Stomach (tissue), 9 donors: ENCODE data around the gene OGFOD2. TPM values are rescaled to one million over a fixed set of nuclear protein-coding genes. Genes with fewer than 3 reads are reported as not detected.

Source experiments
- DNase-seq, 2 donors: peaks; one replicate each; pipeline versions ENCODE4 v3.0.0 to v3.0.0-alpha.2; 2013 to 2019
- H3K27ac ChIP-seq, 5 donors: fragments of 200-600 bp in 4 of 5; sonication (generic) in 4 of 5; one replicate each; pipeline ENCODE4 v1.5.1; 2013 to 2019; ENCODE audit warnings: mild to moderate bottlenecking in 1 of 5, moderate library complexity in 1 of 5
- H3K27me3 ChIP-seq, 3 donors: fragments of 200-600 bp; sonication (generic); one replicate each; pipeline ENCODE4 v1.5.1; 2017 to 2019; ENCODE audit warnings: mixed run types in 1 of 3
- H3K36me3 ChIP-seq, 4 donors: fragments of 200-600 bp; sonication (generic); 1 replicate in 3 of 4; 2 replicates in 1 of 4; pipeline ENCODE4 v1.5.1; 2016 to 2019
- H3K4me1 ChIP-seq, 4 donors: fragments of 200-600 bp; sonication (generic); one replicate each; pipeline ENCODE4 v1.5.1; 2016 to 2019
- H3K4me3 ChIP-seq, 4 donors: fragments of 200-600 bp; sonication (generic) in 3 of 4; one replicate each; pipeline ENCODE4 v1.5.1; 2016 to 2019; ENCODE audit warnings: mild to moderate bottlenecking in 1 of 4
- H3K9me3 ChIP-seq, 4 donors: fragments of 200-600 bp; sonication (generic); one replicate each; pipeline ENCODE4 v1.5.1; 2016 to 2019
- EP300 ChIP-seq: sonication (generic); formaldehyde crosslinking; IDR thresholded peaks from one replicate; pipeline ENCODE4 v1.6.1; 2017; ENCODE audit warnings: antibody characterized with exemption
- POLR2A ChIP-seq, 4 donors: fragments of 450-650 bp; IDR thresholded peaks; one replicate each; pipeline ENCODE4 v1.6.1; 2016; ENCODE audit warnings: antibody characterized with exemption in 4 of 4, control low read depth in 2 of 4, mild to moderate bottlenecking in 1 of 4, moderate library complexity in 1 of 4
- POLR2AphosphoS5 ChIP-seq, 3 donors: sonication (generic); formaldehyde crosslinking; IDR thresholded peaks; one replicate each; pipeline ENCODE4 v1.6.1; 2016; ENCODE audit warnings: antibody characterized with exemption in 3 of 3
- WGBS, 5 donors: extraction: QIAGEN DNeasy Blood & Tissue Kit in 3 of 5; methylation state at CpG; one replicate each; pipeline versions ENCODE4 v1.1.5 to v1.1.7; 2013 to 2018; 5-methylcytosine and 5-hydroxymethylcytosine counted together
- intact Hi-C: fragments of 100-400 bp; cut with DNase I; formaldehyde crosslinking; loops from one replicate; pipeline ENCODE4 v1.15.1; 2023; ENCODE audit warnings: low total_unique reads
- polyA plus RNA-seq, 3 donors: library from polyadenylated mRNA; stranded (reverse); fragments of 200-250 nt; gene quantifications; one replicate each; pipeline ENCODE4 v1.2.3, GENCODE V29; 2013
- total RNA-seq, 5 donors: library from RNA; depleted of rRNA; stranded (reverse); fragments of >200 nt; gene quantifications; one replicate each; pipeline versions ENCODE4 v1.1.0 to v1.2.3, GENCODE V29; 2014 to 2016
- TF ChIP-seq, protein P1 (sequence below), 7 experiments: fragments of 450-650 bp in 4 of 7; fragments of 200-600 bp in 3 of 7; sonication (generic) in 3 of 7; IDR thresholded peaks; one replicate each; pipeline ENCODE4 v1.5.1; 2016 to 2019; ENCODE audit warnings: antibody characterized with exemption in 7 of 7, control low read depth in 2 of 7, mild to moderate bottlenecking in 1 of 7
- donor health status: healthy with polysubstance abuse.
- donor health status: Bipolar disorder and iron deficiency.
- donor health status: healthy.

OGFOD2 gene
- total and polyA plus RNA-seq, 8 donors: 1.7 to 29.2 (median 13.7) TPM

GRCh38 chr12:122986258-122986871, 11.3 kb downstream of the OGFOD2 start:
- DNase-seq: no peak
- H3K27me3 ChIP-seq: no peaks in the 10 kb centered on the region
- TF ChIP-seq POLR2AphosphoS5 (IDR thresholded peaks at IDR 0.05) (no peak), EP300 (no peak), POLR2A (IDR thresholded peaks at IDR 0.05) (no peak)
- TF ChIP-seq, protein P1, sequence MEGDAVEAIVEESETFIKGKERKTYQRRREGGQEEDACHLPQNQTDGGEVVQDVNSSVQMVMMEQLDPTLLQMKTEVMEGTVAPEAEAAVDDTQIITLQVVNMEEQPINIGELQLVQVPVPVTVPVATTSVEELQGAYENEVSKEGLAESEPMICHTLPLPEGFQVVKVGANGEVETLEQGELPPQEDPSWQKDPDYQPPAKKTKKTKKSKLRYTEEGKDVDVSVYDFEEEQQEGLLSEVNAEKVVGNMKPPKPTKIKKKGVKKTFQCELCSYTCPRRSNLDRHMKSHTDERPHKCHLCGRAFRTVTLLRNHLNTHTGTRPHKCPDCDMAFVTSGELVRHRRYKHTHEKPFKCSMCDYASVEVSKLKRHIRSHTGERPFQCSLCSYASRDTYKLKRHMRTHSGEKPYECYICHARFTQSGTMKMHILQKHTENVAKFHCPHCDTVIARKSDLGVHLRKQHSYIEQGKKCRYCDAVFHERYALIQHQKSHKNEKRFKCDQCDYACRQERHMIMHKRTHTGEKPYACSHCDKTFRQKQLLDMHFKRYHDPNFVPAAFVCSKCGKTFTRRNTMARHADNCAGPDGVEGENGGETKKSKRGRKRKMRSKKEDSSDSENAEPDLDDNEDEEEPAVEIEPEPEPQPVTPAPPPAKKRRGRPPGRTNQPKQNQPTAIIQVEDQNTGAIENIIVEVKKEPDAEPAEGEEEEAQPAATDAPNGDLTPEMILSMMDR (IDR thresholded peaks at IDR 0.05): no peak
- H3K36me3 ChIP-seq: peaks cover 13 to 78% (median 68%) of the 10 kb centered on the region in 4 donors
- WGBS, 5 donors: 96 to 97% (median 97%) methylated on average over 30 to 40 of the region's 40 CpGs
- peaks cover 36 to 44% (median 42%) of the 10 kb centered on the region in 4 donors for H3K4me1 ChIP-seq
- intact Hi-C loops: loop anchor here (10.0 kb wide), 1 partner anchor 248 kb away; the partner anchor contains the start of genes MPHOSPH9 and MTRFR
- no peak overlapping the region for H3K27ac ChIP-seq
- no peaks in the 10 kb centered on the region for H3K9me3 ChIP-seq
- H3K4me3 ChIP-seq: no peak overlapping the region

DNA sequence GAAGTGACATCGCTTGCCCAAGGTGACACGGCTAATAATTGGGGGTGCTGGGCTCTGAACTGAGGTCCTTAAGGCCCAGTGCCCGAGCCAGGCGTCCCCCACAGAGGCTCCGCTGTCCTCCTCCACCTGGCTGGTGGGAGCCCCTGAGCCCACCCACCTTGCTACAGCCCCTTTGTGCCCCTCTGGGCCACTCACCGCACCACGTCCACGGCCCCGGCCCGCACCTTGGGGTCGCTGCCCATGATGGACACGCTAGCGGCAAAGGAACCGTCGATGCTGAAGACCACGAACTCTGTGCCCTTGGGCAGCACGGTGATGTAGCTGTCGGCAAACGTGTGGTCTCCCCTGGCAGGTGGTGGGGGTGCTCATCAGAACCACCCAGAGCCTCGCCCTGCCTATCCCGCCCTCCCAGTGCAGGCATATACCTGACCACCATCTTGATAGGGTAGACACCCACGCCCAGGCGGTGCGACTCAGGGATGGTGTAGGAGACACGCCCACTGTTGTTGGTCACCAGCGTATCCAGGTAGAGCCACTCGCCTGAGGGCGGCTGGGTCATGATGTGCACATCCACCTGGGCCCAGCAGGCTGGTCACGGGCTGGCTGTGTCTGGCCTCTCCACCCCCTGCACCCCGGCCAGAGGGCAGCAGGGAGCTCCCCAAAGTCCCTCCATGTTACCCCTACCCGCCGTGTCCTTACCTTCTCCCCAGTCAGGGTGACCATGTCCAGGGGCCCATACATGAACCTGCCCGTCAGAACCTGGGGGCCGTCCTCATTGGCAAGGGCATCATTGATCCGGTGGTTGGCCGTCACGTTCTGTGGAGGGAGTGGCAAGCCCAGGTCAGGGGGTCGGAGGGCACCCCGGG, 12.3 kb downstream of the OGFOD2 start:
- intact Hi-C loops: loop anchor here (10.0 kb wide), 1 partner anchor 247 kb away; the partner anchor contains the start of genes MPHOSPH9 and MTRFR
- peaks cover 26 to 35% (median 32%) of the 10 kb centered on the region in 4 donors for H3K4me1 ChIP-seq
- peaks cover 12 to 79% (median 74%) of the 10 kb centered on the region in 4 donors for H3K36me3 ChIP-seq
- no peak overlapping the region for H3K4me3 ChIP-seq
- H3K27ac ChIP-seq: no peak overlapping the region
- no peak for DNase-seq
- H3K9me3 ChIP-seq: no peaks in the 10 kb centered on the region
- TF ChIP-seq POLR2AphosphoS5 (IDR thresholded peaks at IDR 0.05) (no peak), EP300 (no peak), POLR2A (IDR thresholded peaks at IDR 0.05) (no peak)
- TF ChIP-seq, protein P1 (IDR thresholded peaks at IDR 0.05): no peak
- H3K27me3 ChIP-seq: no peaks in the 10 kb centered on the region
- 86 to 91% (median 90%) methylated on average over 30 to 39 of the region's 39 CpGs for WGBS, 5 donors

- peaks cover 8 to 76% (median 71%) of the 10 kb centered on the region in 4 donors for H3K36me3 ChIP-seq
- WGBS, 5 donors: 89 to 92% (median 91%) methylated on average over 11 to 13 of the region's 13 CpGs
- no peaks in the 10 kb centered on the region for H3K9me3 ChIP-seq
- intact Hi-C loops: loop anchor here (10.0 kb wide), 1 partner anchor 247 kb away; the partner anchor contains the start of genes MPHOSPH9 and MTRFR
- H3K4me1 ChIP-seq: peaks cover 19 to 28% (median 25%) of the 10 kb centered on the region in 4 donors
- H3K4me3 ChIP-seq: no peak overlapping the region
- no peak overlapping the region for H3K27ac ChIP-seq
- no peak for DNase-seq
- no peaks in the 10 kb centered on the region for H3K27me3 ChIP-seq
- TF ChIP-seq, protein P1 (IDR thresholded peaks at IDR 0.05): no peak
- TF ChIP-seq POLR2A (IDR thresholded peaks at IDR 0.05) (no peak), EP300 (no peak), POLR2AphosphoS5 (IDR thresholded peaks at IDR 0.05) (no peak)
These were observed 13.0 kb downstream of the OGFOD2 start for GRCh38 chr12:122988036-122988435.

DNA sequence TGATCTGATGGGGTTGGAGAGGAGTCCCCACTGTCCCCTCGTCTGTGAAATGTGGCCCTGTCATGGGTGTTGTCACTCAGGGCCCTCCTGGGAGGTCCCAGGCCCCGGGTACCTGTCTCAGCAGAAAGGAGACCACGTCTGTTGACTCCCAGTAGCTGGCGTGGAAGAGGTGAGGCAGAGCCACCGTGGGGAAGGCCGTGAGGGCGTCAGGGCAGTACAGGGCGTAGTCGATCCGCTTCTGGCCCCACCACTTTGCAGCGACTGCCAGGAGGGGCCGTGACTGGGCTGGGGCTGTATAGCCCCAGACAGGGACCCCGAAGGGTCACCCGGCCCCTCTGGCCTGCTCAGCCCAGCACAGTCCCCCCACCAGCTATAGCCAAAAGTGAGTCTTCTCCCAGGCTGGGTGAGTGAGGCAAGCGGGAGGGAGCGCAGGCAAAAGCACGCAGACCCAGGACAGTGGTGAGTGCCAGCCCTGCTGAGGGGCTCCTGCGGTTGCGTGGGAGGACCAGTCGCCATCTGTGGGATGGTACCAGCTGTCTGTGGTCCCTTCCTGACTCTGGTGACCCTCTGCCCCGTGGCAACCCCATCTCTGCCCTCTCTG, 13.7 kb downstream of the OGFOD2 start:
- no peak overlapping the region for H3K4me3 ChIP-seq
- DNase-seq: no peak
- no peak overlapping the region for H3K27ac ChIP-seq
- no peaks in the 10 kb centered on the region for H3K9me3 ChIP-seq
- intact Hi-C loops: loop anchor here (10.0 kb wide), 1 partner anchor 246 kb away; the partner anchor contains the start of genes MPHOSPH9 and MTRFR
- H3K27me3 ChIP-seq: no peaks in the 10 kb centered on the region
- TF ChIP-seq, protein P1 (IDR thresholded peaks at IDR 0.05): no peak
- no peak for TF ChIP-seq POLR2AphosphoS5 (IDR thresholded peaks at IDR 0.05)
- TF ChIP-seq POLR2A (IDR thresholded peaks at IDR 0.05): no peak
- H3K4me1 ChIP-seq: peaks cover 12 to 21% (median 18%) of the 10 kb centered on the region in 4 donors
- WGBS, 5 donors: 79 to 91% (median 89%) methylated on average over 17 to 21 of the region's 21 CpGs
- peaks cover 8 to 76% (median 66%) of the 10 kb centered on the region in 4 donors for H3K36me3 ChIP-seq
